GM23338 (cell line): Measurements from ENCODE around the gene NCOA1.

Source experiments
- CREB1 ChIP-seq: fragments of 250-450 bp; sonication (Bioruptor Pico); IDR thresholded peaks from 2 replicates; pipeline ENCODE4 v1.5.0; 2020; ENCODE audit warnings: low read depth, mild to moderate bottlenecking, moderate library complexity
- CTCF ChIP-seq, 2 experiments: fragments of 200-600 bp in 1 of 2; sonication (generic) in 1 of 2; conservative IDR thresholded peaks; 2 replicates each; pipeline versions ENCODE4 v1.5.1 to v1.6.1; 2016 to 2017; ENCODE audit warnings: antibody characterized with exemption in 2 of 2, low read depth in 2 of 2, mild to moderate bottlenecking in 2 of 2, moderate library complexity in 1 of 2
- EZH2 ChIP-seq: fragments of 200-600 bp; sonication (generic); IDR thresholded peaks from one replicate; pipeline ENCODE4 v1.8.0; 2017; ENCODE audit warnings: antibody characterized with exemption, mild to moderate bottlenecking, low read depth; ENCODE audit not compliant: unreplicated experiment
- POLR2AphosphoS5 ChIP-seq: IDR thresholded peaks from 2 replicates; pipeline ENCODE4 v1.6.1; 2016; ENCODE audit warnings: antibody characterized with exemption, low read depth
- REST ChIP-seq: IDR thresholded peaks from one replicate; pipeline ENCODE4 v1.6.1; 2018; ENCODE audit warnings: antibody characterized with exemption; ENCODE audit not compliant: unreplicated experiment

- TF ChIP-seq CTCF (conservative IDR thresholded peaks at IDR 0.05; ENCODE audit: low read depth in 2 of 2) (no peak), POLR2AphosphoS5 (no peak), EZH2 (no peak), CREB1 (CRISPR knock-in tag) (no peak), REST (no peak)
Observed at GRCh38 chr2:24597181-24597870, 106.3 kb downstream of the NCOA1 start.
